GM19455 (cell line): ENCODE measurements around the gene PPP1R16B.
"Not testable (repeated sequence)": the region's sequence is repeated elsewhere in the genome, so short reads cannot be mapped to it uniquely, and the experiment has no call there.

Source experiments
- ATAC-seq: cut with Tn5 transposase; IDR thresholded peaks from one replicate; pipeline ENCODE4 v1.9.1; 2021; ENCODE audit not compliant: unreplicated experiment

The PPP1R16B gene

DNA sequence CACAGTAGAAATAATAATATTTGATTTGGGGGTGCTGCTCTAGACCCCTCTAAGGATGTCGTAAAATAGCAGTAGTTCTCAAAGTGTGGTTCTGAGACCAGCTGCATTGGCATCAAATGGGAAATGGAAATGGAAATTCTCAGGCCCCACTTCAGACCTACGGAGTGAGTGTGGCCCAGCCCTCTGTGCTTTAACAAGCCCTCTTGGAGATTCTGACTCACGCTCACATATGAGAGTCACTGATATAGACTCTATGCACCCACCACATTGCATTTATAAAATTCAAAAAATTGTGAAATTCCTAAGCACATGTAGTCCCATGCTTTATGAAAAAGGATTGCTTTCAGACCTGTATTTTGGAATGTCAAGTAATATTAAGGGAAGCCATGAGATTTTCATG, 14.2 kb upstream of the PPP1R16B start:
- no peak for ATAC-seq

DNA sequence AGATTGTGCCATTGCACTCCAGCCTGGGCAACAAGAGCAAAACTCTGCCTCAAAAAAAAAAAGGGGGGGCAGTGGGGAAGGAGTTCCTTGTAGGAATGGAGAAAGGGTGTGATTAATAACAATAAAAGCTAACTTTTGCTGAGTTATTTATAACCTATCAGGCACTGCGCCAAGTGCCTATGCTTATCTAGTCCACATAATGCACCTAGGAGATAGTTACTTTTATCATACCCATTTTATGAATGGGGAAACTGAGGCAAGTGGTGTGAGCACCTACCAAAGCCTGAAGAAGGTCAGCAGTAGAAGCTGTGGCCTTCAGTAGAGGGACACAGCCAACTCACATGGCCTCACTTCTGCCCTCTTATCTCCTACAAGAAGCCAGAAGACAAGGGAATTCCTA, 13.6 kb upstream of the PPP1R16B start:
- ATAC-seq: no peak

DNA sequence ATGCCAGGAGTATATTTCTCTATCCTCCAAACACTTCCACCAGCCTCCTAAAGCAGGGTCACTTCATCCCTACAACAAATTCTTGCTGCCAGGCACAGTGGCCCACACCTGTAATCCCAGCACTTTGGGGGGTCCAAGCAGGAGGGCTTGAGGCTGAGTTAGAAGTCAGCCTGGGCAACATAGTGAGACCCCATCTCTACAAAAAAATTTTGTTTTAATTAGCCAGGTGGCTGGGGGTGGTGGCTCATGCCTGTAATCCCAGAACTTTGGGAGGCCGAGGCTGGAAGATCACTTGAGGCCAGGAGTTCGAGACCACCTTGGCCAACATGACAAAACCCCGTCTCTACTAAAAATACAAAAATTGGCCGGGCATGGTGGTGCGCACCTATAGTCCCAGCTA, 11.4 kb upstream of the PPP1R16B start:
- ATAC-seq: not testable (repeated sequence)

GRCh38 chr20:38798266-38798665, 7.2 kb upstream of the PPP1R16B start:
- no peak for ATAC-seq

GRCh38 chr20:38799203-38799602, 6.3 kb upstream of the PPP1R16B start:
- ATAC-seq: no peak

GRCh38 chr20:38800882-38801281, 4.6 kb upstream of the PPP1R16B start:
- no peak for ATAC-seq

GRCh38 chr20:38804221-38804620, 1.3 kb upstream of the PPP1R16B start:
- ATAC-seq: no peak

DNA sequence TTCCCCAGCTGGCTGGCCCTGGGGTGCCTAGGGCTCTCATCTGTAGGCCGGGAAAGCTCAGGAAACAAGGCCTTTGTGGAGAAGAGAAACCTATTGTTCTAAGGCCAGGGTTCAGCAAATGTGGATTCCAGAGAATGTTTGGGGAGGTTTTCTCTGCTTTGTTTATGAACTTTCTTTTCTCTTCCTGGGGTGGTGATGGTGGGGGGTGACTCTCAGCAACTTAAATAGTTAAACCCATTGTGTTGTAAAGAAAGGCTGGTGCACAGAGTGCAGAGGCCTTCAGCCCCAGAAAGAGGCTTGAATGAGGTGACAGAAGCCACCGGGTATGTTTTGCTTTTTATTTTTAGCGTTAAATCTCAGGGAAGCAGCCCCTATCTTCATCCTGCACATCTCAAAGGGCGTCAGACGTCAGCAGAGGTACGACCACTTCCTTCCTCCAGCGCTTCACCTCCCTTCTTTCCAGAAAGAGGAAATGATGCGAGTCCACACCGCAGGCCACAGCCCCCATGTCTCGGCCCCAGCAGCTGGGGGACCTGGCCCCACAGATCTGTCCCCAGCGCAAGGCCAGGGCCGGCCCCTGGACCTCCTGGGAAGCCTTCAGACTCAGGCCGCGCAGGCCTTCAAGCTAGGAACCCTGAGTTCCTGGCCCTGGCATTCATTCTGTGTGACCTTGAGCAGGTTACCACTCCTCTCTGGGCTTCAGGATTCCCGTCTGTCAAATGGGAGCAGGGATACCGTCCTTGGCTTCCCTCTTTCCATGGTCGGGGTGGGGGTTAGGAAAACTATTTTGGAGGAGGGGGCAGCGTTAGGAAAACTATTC, 605 bp upstream of the PPP1R16B start:
- peak; percentile 38 for ATAC-seq

- no peak for ATAC-seq
These were observed 709 bp downstream of the PPP1R16B start for GRCh38 chr20:38805958-38806854.

GRCh38 chr20:38806855-38807655, 1.6 kb downstream of the PPP1R16B start:
- ATAC-seq: no peak

- no peak for ATAC-seq
These were observed 4.4 kb downstream of the PPP1R16B start for GRCh38 chr20:38809942-38810341.

- ATAC-seq: no peak
These were observed 5.6 kb downstream of the PPP1R16B start for GRCh38 chr20:38810926-38811630.

GRCh38 chr20:38811769-38812168, 6.3 kb downstream of the PPP1R16B start:
- ATAC-seq: no peak

DNA sequence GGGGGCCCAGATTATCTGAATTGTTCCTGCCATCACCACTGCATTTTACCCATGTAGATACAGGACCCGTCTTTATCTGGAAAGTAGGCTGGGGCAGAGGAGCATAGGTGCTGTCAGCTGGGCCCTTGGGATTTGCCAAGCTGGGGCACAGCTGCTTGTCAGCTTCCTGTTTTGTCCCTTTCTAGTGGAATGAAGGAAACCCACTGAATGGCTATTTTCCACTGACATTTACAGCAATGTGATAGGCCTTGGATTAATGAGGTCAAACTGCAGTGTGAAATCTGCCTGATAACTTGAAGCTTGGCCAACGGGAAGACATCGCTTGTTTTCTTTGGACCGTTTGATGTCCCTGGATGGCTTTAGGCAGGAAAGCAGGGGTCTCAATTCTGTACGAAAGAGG, 6.7 kb downstream of the PPP1R16B start:
- ATAC-seq: no peak

- ATAC-seq: no peak
These were observed 7.4 kb downstream of the PPP1R16B start for GRCh38 chr20:38812709-38813573.

GRCh38 chr20:38813574-38813962, 8.1 kb downstream of the PPP1R16B start:
- ATAC-seq: not testable (repeated sequence)

DNA sequence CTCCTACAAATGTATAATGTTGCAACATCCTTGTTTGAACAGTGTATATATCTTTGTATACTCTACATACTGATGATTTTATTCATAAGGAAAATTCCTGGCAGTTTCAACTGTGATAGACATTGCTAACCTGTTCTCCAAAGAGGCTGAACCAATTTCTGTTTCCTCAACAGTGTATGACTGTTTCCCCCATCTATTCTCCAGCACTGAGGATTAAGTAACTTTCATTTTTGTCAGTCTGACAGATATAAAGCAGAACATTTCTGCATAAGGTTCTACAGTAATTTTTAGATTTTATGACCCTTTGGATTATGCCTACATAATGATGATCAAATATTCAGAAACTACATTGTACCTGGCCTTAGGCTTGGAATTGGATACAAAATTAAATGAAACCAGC, 9.9 kb downstream of the PPP1R16B start:
- no peak for ATAC-seq

- no peak for ATAC-seq
These were observed 12.9 kb downstream of the PPP1R16B start for GRCh38 chr20:38818113-38819065.

DNA sequence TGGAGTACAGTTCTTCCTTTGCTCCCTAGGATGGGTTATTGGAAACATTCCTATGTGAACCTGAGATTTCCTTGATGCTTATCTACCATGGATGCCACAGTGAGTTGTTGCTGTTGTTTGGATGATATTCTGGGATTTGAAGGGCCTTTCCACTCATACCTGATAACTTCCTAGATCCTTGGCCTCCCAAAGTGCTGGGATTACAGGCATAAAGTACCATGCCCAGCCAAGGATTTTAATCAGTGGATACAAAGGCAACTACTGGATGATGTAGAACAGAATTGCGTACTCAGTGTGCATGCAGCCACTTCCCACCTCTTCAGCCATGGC, 20.0 kb downstream of the PPP1R16B start:
- no peak for ATAC-seq
